ENCODE data around the gene CBX3. TPM values are rescaled to one million over a fixed set of nuclear protein-coding genes. Genes with fewer than 3 reads are reported as not detected.

Gene CBX3
- total and polyA plus RNA-seq, 2 of the 13 experiments (the other 11 are each of a cell fraction or from before 2014, with no cell fraction given) = 53.9 to 249 TPM

DNA sequence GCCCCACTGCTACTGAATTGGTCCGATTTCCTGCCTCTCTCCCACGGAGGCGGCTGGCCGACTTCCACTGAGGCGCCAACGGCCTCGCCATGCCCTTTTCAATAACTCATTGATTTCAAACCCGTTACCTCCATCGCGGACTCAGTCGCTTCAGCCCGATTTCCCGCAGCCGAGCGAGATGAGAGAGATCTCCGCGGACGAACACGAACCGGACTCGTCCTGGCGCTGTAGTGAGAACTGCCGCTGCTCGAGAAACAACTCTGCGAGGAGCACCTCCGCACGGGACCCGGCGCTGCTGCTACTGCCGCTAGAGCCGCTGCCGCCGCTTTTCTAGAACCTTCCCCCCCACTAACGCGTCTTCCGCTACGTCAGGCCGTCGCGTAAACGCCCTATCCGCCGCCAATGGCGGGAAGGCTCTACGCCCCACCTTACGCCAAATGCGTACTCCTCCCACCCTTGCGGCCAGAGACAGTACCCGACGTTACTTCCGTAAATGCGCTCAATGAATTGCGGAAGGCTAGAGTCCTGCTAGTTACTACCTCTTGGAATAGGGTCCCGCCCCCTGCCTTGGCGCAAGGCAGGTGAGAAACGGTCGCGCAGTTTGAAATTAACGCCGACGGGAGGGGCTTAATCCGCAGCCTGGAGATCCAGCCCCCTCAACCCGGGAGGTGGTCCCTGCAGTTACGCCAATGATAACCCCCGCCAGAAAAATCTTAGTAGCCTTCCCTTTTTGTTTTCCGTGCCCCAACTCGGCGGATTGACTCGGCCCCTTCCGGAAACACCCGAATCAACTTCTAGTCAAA lies 900 bp upstream of the CBX3 start, which contains the start of gene HNRNPA2B1 (continued):
- TF ChIP-seq ZNF75D (CRISPR knock-in tag; IDR thresholded peaks at IDR 0.05; ENCODE audit: borderline replicate concordance) (no peak), ZNF468 (CRISPR knock-in tag; IDR thresholded peaks at IDR 0.05) (no peak), ARID2 (CRISPR knock-in tag; IDR thresholded peaks at IDR 0.05; ENCODE audit: borderline replicate concordance) (0 out of 2 replicates have a peak, but pooled peaks have one; percentile 60), ZBTB4 (CRISPR knock-in tag; IDR thresholded peaks at IDR 0.05; ENCODE audit: borderline replicate concordance) (no peak), SRSF9 (IDR thresholded peaks at IDR 0.05; ENCODE audit: borderline replicate concordance, insufficient read depth, low read depth, low read length, poor library complexity, severe bottlenecking) (no peak), ZNF121 (CRISPR knock-in tag; IDR thresholded peaks at IDR 0.05) (no peak), GTF2F1 (IDR thresholded peaks at IDR 0.05; ENCODE audit: low read length) (peak; percentile 61; the same call in 1 of the 2 replicates), PITX1 (CRISPR knock-in tag; IDR thresholded peaks at IDR 0.05) (peak; percentile 64), PRPF4 (IDR thresholded peaks at IDR 0.05; ENCODE audit: low read depth, low read length, poor library complexity, severe bottlenecking) (no peak), ZSCAN21 (CRISPR knock-in tag; IDR thresholded peaks at IDR 0.05; ENCODE audit: borderline replicate concordance) (peak; percentile 64), ZNF337 (CRISPR knock-in tag; IDR thresholded peaks at IDR 0.05; ENCODE audit: borderline replicate concordance, low read depth) (no peak), ZNF136 (CRISPR knock-in tag; IDR thresholded peaks at IDR 0.05; ENCODE audit: low read depth) (0 out of 2 replicates have a peak, but pooled peaks have one; percentile 59), TEAD3 (CRISPR knock-in tag; optimal IDR thresholded peaks at IDR 0.05; ENCODE audit: borderline replicate concordance) (no peak), ZNF343 (CRISPR knock-in tag; IDR thresholded peaks at IDR 0.05) (peak; percentile 95), SMARCC2 (IDR thresholded peaks at IDR 0.05) (no peak)
- TF ChIP-seq, protein P1, sequence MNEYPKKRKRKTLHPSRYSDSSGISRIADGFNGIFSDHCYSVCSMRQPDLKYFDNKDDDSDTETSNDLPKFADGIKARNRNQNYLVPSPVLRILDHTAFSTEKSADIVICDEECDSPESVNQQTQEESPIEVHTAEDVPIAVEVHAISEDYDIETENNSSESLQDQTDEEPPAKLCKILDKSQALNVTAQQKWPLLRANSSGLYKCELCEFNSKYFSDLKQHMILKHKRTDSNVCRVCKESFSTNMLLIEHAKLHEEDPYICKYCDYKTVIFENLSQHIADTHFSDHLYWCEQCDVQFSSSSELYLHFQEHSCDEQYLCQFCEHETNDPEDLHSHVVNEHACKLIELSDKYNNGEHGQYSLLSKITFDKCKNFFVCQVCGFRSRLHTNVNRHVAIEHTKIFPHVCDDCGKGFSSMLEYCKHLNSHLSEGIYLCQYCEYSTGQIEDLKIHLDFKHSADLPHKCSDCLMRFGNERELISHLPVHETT (CRISPR knock-in tag; conservative IDR thresholded peaks at IDR 0.05) = 0 out of 2 replicates have a peak, but pooled peaks have one; percentile 64
- TF ChIP-seq, protein P2, sequence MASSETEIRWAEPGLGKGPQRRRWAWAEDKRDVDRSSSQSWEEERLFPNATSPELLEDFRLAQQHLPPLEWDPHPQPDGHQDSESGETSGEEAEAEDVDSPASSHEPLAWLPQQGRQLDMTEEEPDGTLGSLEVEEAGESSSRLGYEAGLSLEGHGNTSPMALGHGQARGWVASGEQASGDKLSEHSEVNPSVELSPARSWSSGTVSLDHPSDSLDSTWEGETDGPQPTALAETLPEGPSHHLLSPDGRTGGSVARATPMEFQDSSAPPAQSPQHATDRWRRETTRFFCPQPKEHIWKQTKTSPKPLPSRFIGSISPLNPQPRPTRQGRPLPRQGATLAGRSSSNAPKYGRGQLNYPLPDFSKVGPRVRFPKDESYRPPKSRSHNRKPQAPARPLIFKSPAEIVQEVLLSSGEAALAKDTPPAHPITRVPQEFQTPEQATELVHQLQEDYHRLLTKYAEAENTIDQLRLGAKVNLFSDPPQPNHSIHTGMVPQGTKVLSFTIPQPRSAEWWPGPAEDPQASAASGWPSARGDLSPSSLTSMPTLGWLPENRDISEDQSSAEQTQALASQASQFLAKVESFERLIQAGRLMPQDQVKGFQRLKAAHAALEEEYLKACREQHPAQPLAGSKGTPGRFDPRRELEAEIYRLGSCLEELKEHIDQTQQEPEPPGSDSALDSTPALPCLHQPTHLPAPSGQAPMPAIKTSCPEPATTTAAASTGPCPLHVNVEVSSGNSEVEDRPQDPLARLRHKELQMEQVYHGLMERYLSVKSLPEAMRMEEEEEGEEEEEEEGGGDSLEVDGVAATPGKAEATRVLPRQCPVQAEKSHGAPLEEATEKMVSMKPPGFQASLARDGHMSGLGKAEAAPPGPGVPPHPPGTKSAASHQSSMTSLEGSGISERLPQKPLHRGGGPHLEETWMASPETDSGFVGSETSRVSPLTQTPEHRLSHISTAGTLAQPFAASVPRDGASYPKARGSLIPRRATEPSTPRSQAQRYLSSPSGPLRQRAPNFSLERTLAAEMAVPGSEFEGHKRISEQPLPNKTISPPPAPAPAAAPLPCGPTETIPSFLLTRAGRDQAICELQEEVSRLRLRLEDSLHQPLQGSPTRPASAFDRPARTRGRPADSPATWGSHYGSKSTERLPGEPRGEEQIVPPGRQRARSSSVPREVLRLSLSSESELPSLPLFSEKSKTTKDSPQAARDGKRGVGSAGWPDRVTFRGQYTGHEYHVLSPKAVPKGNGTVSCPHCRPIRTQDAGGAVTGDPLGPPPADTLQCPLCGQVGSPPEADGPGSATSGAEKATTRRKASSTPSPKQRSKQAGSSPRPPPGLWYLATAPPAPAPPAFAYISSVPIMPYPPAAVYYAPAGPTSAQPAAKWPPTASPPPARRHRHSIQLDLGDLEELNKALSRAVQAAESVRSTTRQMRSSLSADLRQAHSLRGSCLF (CRISPR knock-in tag; IDR thresholded peaks at IDR 0.05; ENCODE audit: borderline replicate concordance) = 0 out of 2 replicates have a peak, but pooled peaks have one; percentile 34
- TF ChIP-seq, protein P3, sequence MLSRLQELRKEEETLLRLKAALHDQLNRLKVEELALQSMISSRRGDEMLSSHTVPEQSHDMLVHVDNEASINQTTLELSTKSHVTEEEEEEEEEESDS (CRISPR knock-in tag; IDR thresholded peaks at IDR 0.05; ENCODE audit: borderline replicate concordance) = peak; percentile 60; the same call in 1 of the 2 replicates

Measured in HepG2 (cell line).